H1 (cell line): Measurements from ENCODE around the gene NCKIPSD. TPM values are rescaled to one million over a fixed set of nuclear protein-coding genes. Genes with fewer than 3 reads are reported as not detected.

ENCODE experiments used
- CTCF ChIA-PET: fragments of 300-600 bp; sonication (Branson Sonifier 250); formaldehyde crosslinking; loops from one replicate; lab custom pipeline; 2021; ENCODE audit not compliant: partially characterized antibody; lab: Charles Lee
- POLR2A ChIA-PET: fragments of 300-600 bp; sonication (Branson Sonifier 250); formaldehyde crosslinking; loops from one replicate; lab custom pipeline; 2021; ENCODE audit warnings: inconsistent platforms; ENCODE audit not compliant: partially characterized antibody; lab: Charles Lee
- DNase-seq, 2 experiments: peaks; one replicate each; pipeline versions ENCODE4 v3.0.0 to v3.0.0-alpha.2; 2010 to 2022; ENCODE audit warnings: low spot score in 2 of 2, low read depth in 1 of 2, mixed read lengths in 1 of 2
- FAIRE-seq: peaks from 2 replicates; lab custom pipeline; 2011; peaks lifted over from hg19 to GRCh38; lab: Jason Lieb, UNC
- H2AFZ ChIP-seq: 2 replicates; pipeline ENCODE4 v1.8.1; 2012; ENCODE audit warnings: low read length, inconsistent platforms
- H2AK5ac ChIP-seq: 2 replicates; pipeline ENCODE4 v1.6.1; 2013; ENCODE audit warnings: low read depth, low read length
- H2BK120ac ChIP-seq: replicated peaks from 2 replicates; pipeline ENCODE3; 2013; ENCODE audit warnings: low read depth, low read length, inconsistent platforms
- H2BK12ac ChIP-seq: 2 replicates; pipeline ENCODE4 v1.6.1; 2013; ENCODE audit warnings: low read depth, low read length
- H2BK15ac ChIP-seq: 2 replicates; pipeline ENCODE4 v1.6.1; 2013; ENCODE audit warnings: low read length
- H2BK20ac ChIP-seq: 2 replicates; pipeline ENCODE4 v1.6.1; 2013; ENCODE audit warnings: low read length
- H2BK5ac ChIP-seq: 2 replicates; pipeline ENCODE4 v1.6.1; 2013; ENCODE audit warnings: low read depth, low read length
- H3K14ac ChIP-seq: 2 replicates; pipeline ENCODE4 v1.6.1; 2013; ENCODE audit warnings: inconsistent platforms; ENCODE audit not compliant: insufficient read length
- H3K18ac ChIP-seq: 2 replicates; pipeline ENCODE4 v1.6.1; 2013; ENCODE audit warnings: low read length; ENCODE audit errors: extremely low read depth
- H3K23ac ChIP-seq: 2 replicates; pipeline ENCODE4 v1.6.1; 2013; ENCODE audit warnings: inconsistent platforms; ENCODE audit not compliant: insufficient read length
- H3K23me2 ChIP-seq: 2 replicates; pipeline ENCODE4 v1.6.1; 2013; ENCODE audit warnings: low read depth, low read length
- H3K27ac ChIP-seq: 2 replicates; pipeline ENCODE4 v1.6.1; 2011; ENCODE audit warnings: low read depth, low read length, inconsistent platforms
- H3K27me3 ChIP-seq, 4 experiments: replicated peaks in 1 of 4; 1 replicate in 1 of 4; 2 replicates in 3 of 4; pipeline versions ENCODE4 v1.6.1 to v1.8.1; 2011 to 2013; ENCODE audit warnings: low read length in 3 of 4, mild to moderate bottlenecking in 3 of 4, inconsistent platforms in 2 of 4, mixed read lengths in 2 of 4, moderate library complexity in 1 of 4; ENCODE audit not compliant: control insufficient read depth in 3 of 4, insufficient read depth in 3 of 4; ENCODE audit errors: extremely low read depth in 1 of 4
- H3K36me3 ChIP-seq, 4 experiments: 2 replicates each; pipeline versions ENCODE4 v1.6.1 to v1.8.1; 2011 to 2013; ENCODE audit warnings: mild to moderate bottlenecking in 4 of 4, low read length in 3 of 4, moderate library complexity in 2 of 4, control low read depth in 1 of 4, inconsistent platforms in 1 of 4; ENCODE audit not compliant: insufficient read depth in 4 of 4, control insufficient read depth in 2 of 4
- H3K4ac ChIP-seq: replicated peaks from 2 replicates; pipeline ENCODE3; 2013; ENCODE audit warnings: low read length, low read depth, mixed read lengths, inconsistent platforms; ENCODE audit not compliant: insufficient read length
- H3K4me1 ChIP-seq, 4 experiments: replicated peaks in 1 of 4; 1 replicate in 1 of 4; 2 replicates in 3 of 4; pipeline versions ENCODE4 v1.6.1 to v1.8.1; 2011 to 2013; ENCODE audit warnings: low read length in 3 of 4, inconsistent platforms in 2 of 4, mixed read lengths in 1 of 4; ENCODE audit not compliant: insufficient read depth in 4 of 4, control insufficient read depth in 3 of 4
- H3K4me2 ChIP-seq, 2 experiments: 2 replicates each; pipeline versions ENCODE4 v1.6.1 to v1.8.1; 2011 to 2013; ENCODE audit warnings: low read depth in 2 of 2, low read length in 2 of 2, control low read depth in 1 of 2, inconsistent platforms in 1 of 2, mild to moderate bottlenecking in 1 of 2; ENCODE audit not compliant: insufficient read depth in 1 of 2
- H3K4me3 ChIP-seq, 4 experiments: fragments of 200-600, 300-600 bp in 1 of 4; sonication (generic), shearing (Covaris generic), sonication (Bioruptor Twin) in 1 of 4; 2 replicates each; pipeline versions ENCODE4 v1.5.1 to v1.8.1; 2011 to 2016; ENCODE audit warnings: low read length in 4 of 4, low read depth in 3 of 4, control low read depth in 2 of 4, inconsistent platforms in 2 of 4, mild to moderate bottlenecking in 2 of 4, mixed read lengths in 1 of 4, moderate library complexity in 1 of 4; ENCODE audit not compliant: insufficient read depth in 2 of 4; ENCODE audit errors: extremely low read depth in 1 of 4
- H3K56ac ChIP-seq: replicated peaks from 2 replicates; pipeline ENCODE3; 2013; ENCODE audit warnings: low read depth, mild to moderate bottlenecking, mixed read lengths, low read length, inconsistent platforms; ENCODE audit not compliant: insufficient read length
- H3K79me1 ChIP-seq: 2 replicates; pipeline ENCODE4 v1.6.1; 2013; ENCODE audit warnings: low read depth, low read length, control low read depth
- H3K79me2 ChIP-seq, 2 experiments: 2 replicates each; pipeline versions ENCODE4 v1.6.1 to v1.8.1; 2012 to 2013; ENCODE audit warnings: low read length in 2 of 2, mild to moderate bottlenecking in 2 of 2, inconsistent platforms in 1 of 2; ENCODE audit not compliant: insufficient read depth in 2 of 2, control insufficient read depth in 1 of 2
- H3K9ac ChIP-seq, 4 experiments: replicated peaks in 1 of 4; 1 replicate in 1 of 4; 2 replicates in 3 of 4; pipeline versions ENCODE4 v1.6.1 to v1.8.1; 2011 to 2013; ENCODE audit warnings: low read depth in 3 of 4, low read length in 3 of 4, control low read depth in 2 of 4, mild to moderate bottlenecking in 2 of 4, moderate library complexity in 2 of 4, inconsistent platforms in 1 of 4; ENCODE audit errors: extremely low read depth in 1 of 4
- H3K9me3 ChIP-seq, 2 experiments: 2 replicates each; pipeline versions ENCODE4 v1.6.1 to v1.8.1; 2012 to 2013; ENCODE audit warnings: mild to moderate bottlenecking in 2 of 2, moderate library complexity in 2 of 2, control low read depth in 1 of 2, inconsistent platforms in 1 of 2, low read depth in 1 of 2, low read length in 1 of 2, mixed read lengths in 1 of 2; ENCODE audit not compliant: insufficient read depth in 2 of 2
- H4K20me1 ChIP-seq, 2 experiments: replicated peaks in 1 of 2; 2 replicates each; pipeline versions ENCODE3 to v1.8.1; 2011 to 2013; ENCODE audit warnings: inconsistent platforms in 2 of 2, low read length in 2 of 2, mild to moderate bottlenecking in 1 of 2; ENCODE audit not compliant: insufficient read depth in 2 of 2, control insufficient read depth in 1 of 2
- H4K5ac ChIP-seq: 2 replicates; pipeline ENCODE4 v1.6.1; 2013; ENCODE audit warnings: low read length, low read depth, mixed read lengths, inconsistent platforms; ENCODE audit not compliant: insufficient read length
- H4K8ac ChIP-seq: 2 replicates; pipeline ENCODE4 v1.8.0; 2013; ENCODE audit warnings: mild to moderate bottlenecking, moderate library complexity, low read length, inconsistent platforms; ENCODE audit not compliant: insufficient read depth; ENCODE audit errors: extremely low read depth
- H4K91ac ChIP-seq: replicated peaks from 2 replicates; pipeline ENCODE3; 2013; ENCODE audit warnings: low read length, mixed read lengths, inconsistent platforms; ENCODE audit not compliant: insufficient read length
- MAFK ChIP-seq: IDR thresholded peaks from 2 replicates; pipeline ENCODE4 v1.6.1; 2012; ENCODE audit warnings: low read depth, mild to moderate bottlenecking, improper control_type of control experiment, low read length
- POU5F1 ChIP-seq: IDR thresholded peaks from 2 replicates; pipeline ENCODE4 v1.6.1; 2011; ENCODE audit warnings: low read depth, mild to moderate bottlenecking, low read length, moderate library complexity
- SIX5 ChIP-seq: IDR thresholded peaks from 2 replicates; pipeline ENCODE4 v1.6.1; 2011; ENCODE audit warnings: mild to moderate bottlenecking, low read depth, low read length
- SP1 ChIP-seq: IDR thresholded peaks from 2 replicates; pipeline ENCODE4 v1.6.1; 2011; ENCODE audit warnings: low read depth, low read length
- WGBS, 2 experiments: shearing (Covaris generic) in 1 of 2; methylation state at CpG; one replicate each; pipeline versions ENCODE4 v1.1.6 to v1.1.7; 2013 to 2015; ENCODE audit warnings: low lambda C conversion rate in 2 of 2, mixed read lengths in 2 of 2, inconsistent platforms in 1 of 2, low coverage in 1 of 2, missing lambda C conversion rate in 1 of 2; ENCODE audit not compliant: insufficient replicate concordance in 2 of 2, insufficient coverage in 1 of 2, insufficient read length in 1 of 2; ENCODE audit errors: extremely low coverage in 1 of 2, missing lambda C conversion rate in 1 of 2; 5-methylcytosine and 5-hydroxymethylcytosine counted together
- polyA plus RNA-seq, 7 experiments: library from polyadenylated mRNA; depleted of rRNA in 3 of 7; stranded (reverse) in 5 of 7; unstranded in 2 of 7; fragments of >200 nt in 5 of 7; fragments of 200-250 nt in 2 of 7; gene quantifications; 1 replicate in 5 of 7; 2 replicates in 1 of 7; 4 replicates in 1 of 7; pipeline versions ENCODE4 v1.2.1 to v1.2.3, GENCODE V29; 2011 to 2013; ENCODE audit warnings: missing spikeins in 2 of 7, mixed read lengths in 2 of 7
- total RNA-seq: library from RNA; stranded (reverse); fragmentation: NEBNext Ultra II Directional; extraction: Animal tissue kit (Norgen Biotek cat#: 25700); gene quantifications from 2 replicates; pipeline ENCODE4 v1.2.1, GENCODE V29; 2021
- TF ChIP-seq, protein P1 (sequence below): IDR thresholded peaks from 2 replicates; pipeline ENCODE4 v1.6.1; 2012; ENCODE audit warnings: inconsistent platforms

NCKIPSD gene
- total and polyA plus RNA-seq, 2 of the 8 experiments (the other 6 are each of a cell fraction or from before 2014, with no cell fraction given): 34.7 to 91.8 TPM

DNA sequence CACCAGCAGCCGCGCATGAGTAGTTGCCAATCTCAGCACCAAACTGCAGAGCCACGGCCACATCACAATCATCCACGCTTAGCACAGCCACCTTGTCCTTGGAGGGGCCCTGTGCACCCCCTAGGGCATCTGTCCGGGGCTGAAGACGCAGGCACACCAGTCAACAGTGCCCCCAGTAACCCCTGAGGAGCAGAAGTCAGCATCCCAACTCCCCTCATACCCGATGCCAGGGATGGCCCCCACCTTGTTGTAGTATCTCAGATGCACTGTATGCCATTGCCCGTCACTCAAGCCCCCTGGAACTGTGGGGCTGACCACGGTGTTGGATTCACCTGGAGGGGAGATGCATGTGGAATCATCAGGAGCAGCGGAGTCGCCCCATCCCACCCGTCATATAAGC, 30.7 kb downstream of the NCKIPSD start:
- CTCF ChIA-PET: interaction anchor here (1.4 to 2.6 kb wide), 3 partner anchors 20 to 223 kb away, joined by 3 to 11 read pairs (median 3); partner anchors contain the start of genes PFKFB4 and SLC26A6
- TF ChIP-seq, protein P1, sequence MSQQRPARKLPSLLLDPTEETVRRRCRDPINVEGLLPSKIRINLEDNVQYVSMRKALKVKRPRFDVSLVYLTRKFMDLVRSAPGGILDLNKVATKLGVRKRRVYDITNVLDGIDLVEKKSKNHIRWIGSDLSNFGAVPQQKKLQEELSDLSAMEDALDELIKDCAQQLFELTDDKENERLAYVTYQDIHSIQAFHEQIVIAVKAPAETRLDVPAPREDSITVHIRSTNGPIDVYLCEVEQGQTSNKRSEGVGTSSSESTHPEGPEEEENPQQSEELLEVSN: no peak
- TF ChIP-seq SIX5 (no peak), SP1 (no peak), MAFK (no peak), POU5F1 (no peak)
- TF ChIP-seq, all 59 proteins: peak for 0
- Histone ChIP-seq H2BK15ac (peak overlapping the region; percentile 75), H3K27me3 (peaks cover 0 to 5% (median 3%) of the 10 kb centered on the region in 4 experiments; a peak in 3 of 7 replicates), H3K79me1 (no peaks in the 10 kb centered on the region; the same call in 1 of the 2 replicates), H2AFZ (no peak overlapping the region), H3K23me2 (peaks cover 11% of the 10 kb centered on the region; the same call in 1 of the 2 replicates), H2BK12ac (no peak overlapping the region), H3K14ac (no peak overlapping the region), H2BK5ac (0 out of 2 replicates have a peak overlapping the region, but pooled peaks have one; percentile 69), H3K36me3 (peaks cover 0 to 9% (median 5%) of the 10 kb centered on the region in 4 experiments; a peak in 5 of 8 replicates), H2AK5ac (no peak overlapping the region), H3K9me3 (no peaks in the 10 kb centered on the region), H3K18ac (no peak overlapping the region), H3K9ac (0 out of 7 replicates have a peak overlapping the region, but pooled peaks of 1 of the 4 experiments have one; percentile 55), H4K91ac (no peak overlapping the region), H3K4me3 (peak overlapping the region in 3 of 4 experiments; percentile 28 to 61 (median 29); a peak in 4 of 8 replicates), H3K4me2 (peak overlapping the region; percentile 74 to 81), H3K23ac (no peak overlapping the region), H4K8ac (peak overlapping the region; percentile 7; the same call in 1 of the 2 replicates), H4K20me1 (peaks cover 6 to 30% of the 10 kb centered on the region in 2 experiments), H4K5ac (peak overlapping the region; percentile 3), H3K79me2 (no peaks in the 10 kb centered on the region), H3K56ac (no peak overlapping the region), H3K4ac (peak overlapping the region; percentile 93), H3K4me1 (peaks cover 0 to 16% (median 15%) of the 10 kb centered on the region in 4 experiments; a peak in 6 of 7 replicates), H2BK20ac (no peak overlapping the region), H3K27ac (no peak overlapping the region), H2BK120ac (no peak overlapping the region)
- POLR2A ChIA-PET: interaction anchor here (0.7 to 10.5 kb wide), 6 partner anchors 8 to 208 kb away, joined by 3 to 111 read pairs (median 6); partner anchors contain the start of genes ATRIP, CELSR3 and SLC26A6
- FAIRE-seq (no peak), DNase-seq (no peak)
- 94% methylated on average over 12 of the region's 12 CpGs; no CpG with 5 or more reads in 1 of the 2 experiments for WGBS, 2 experiments
